ENCODE measurements around the gene CHURC1.

The CHURC1 gene

GRCh38 chr14:64937171-64937820, 23.0 kb downstream of the CHURC1 start:
- Mint-ChIP-seq H3K27me3 (ENCODE audit: low read depth, poor library complexity) (peaks cover 4% of the 10 kb centered on the region), H3K9me3 (no peaks in the 10 kb centered on the region), H3K36me3 (ENCODE audit: low read depth) (peaks cover 32% of the 10 kb centered on the region), H3K4me1 (peaks cover 28% of the 10 kb centered on the region), H3K4me3 (no peak overlapping the region), H3K27ac (no peak overlapping the region)
- no peak for TF ChIP-seq CTCF (IDR thresholded peaks at IDR 0.05)
- no peak for DNase-seq

GRCh38 chr14:64937821-64938193, 23.6 kb downstream of the CHURC1 start:
- DNase-seq: no peak
- Mint-ChIP-seq H3K36me3 (ENCODE audit: low read depth) (peaks cover 27% of the 10 kb centered on the region), H3K4me3 (no peak overlapping the region)

GRCh38 chr14:64938972-64939816, 24.9 kb downstream of the CHURC1 start:
- TF ChIP-seq CTCF (IDR thresholded peaks at IDR 0.05): no peak
- DNase-seq: no peak
- Mint-ChIP-seq H3K4me3 (no peak overlapping the region), H3K36me3 (ENCODE audit: low read depth) (peaks cover 15% of the 10 kb centered on the region), H3K9me3 (no peaks in the 10 kb centered on the region), H3K4me1 (peaks cover 28% of the 10 kb centered on the region), H3K27ac (peak overlapping the region; percentile 70), H3K27me3 (ENCODE audit: low read depth, poor library complexity) (peaks cover 4% of the 10 kb centered on the region)

More at GRCh38 chr14:64937821-64938193, 23.6 kb downstream of the CHURC1 start:
- no peak overlapping the region for H3K27ac Mint-ChIP-seq
- peaks cover 4% of the 10 kb centered on the region for H3K27me3 Mint-ChIP-seq (ENCODE audit: low read depth, poor library complexity)
- H3K9me3 Mint-ChIP-seq: no peaks in the 10 kb centered on the region
- peaks cover 28% of the 10 kb centered on the region for H3K4me1 Mint-ChIP-seq
- no peak for TF ChIP-seq CTCF (IDR thresholded peaks at IDR 0.05)

GRCh38 chr14:64939817-64940190, 25.5 kb downstream of the CHURC1 start:
- Mint-ChIP-seq H3K27me3 (ENCODE audit: low read depth, poor library complexity) (peaks cover 4% of the 10 kb centered on the region), H3K4me3 (no peak overlapping the region), H3K27ac (no peak overlapping the region), H3K9me3 (no peaks in the 10 kb centered on the region), H3K36me3 (ENCODE audit: low read depth) (peaks cover 11% of the 10 kb centered on the region), H3K4me1 (peaks cover 28% of the 10 kb centered on the region)
- no peak for DNase-seq
- TF ChIP-seq CTCF (IDR thresholded peaks at IDR 0.05): no peak

GRCh38 chr14:64940336-64940910, 26.2 kb downstream of the CHURC1 start:
- no peak overlapping the region for H3K4me3 Mint-ChIP-seq
- DNase-seq: no peak

More at GRCh38 chr14:64940336-64940910, 26.2 kb downstream of the CHURC1 start:
- TF ChIP-seq CTCF (IDR thresholded peaks at IDR 0.05): no peak
- H3K27me3 Mint-ChIP-seq (ENCODE audit: low read depth, poor library complexity): peaks cover 4% of the 10 kb centered on the region
- H3K9me3 Mint-ChIP-seq: no peaks in the 10 kb centered on the region
- peak overlapping the region; percentile 17 for H3K27ac Mint-ChIP-seq
- H3K36me3 Mint-ChIP-seq (ENCODE audit: low read depth): peaks cover 15% of the 10 kb centered on the region
- peaks cover 28% of the 10 kb centered on the region for H3K4me1 Mint-ChIP-seq

Data from nephron progenitor cell (in vitro differentiated cells).